HEK293 (cell line): Measurements from ENCODE around the gene GJD3.

Source experiments
- CTCF ChIP-seq: fragments of 450-650 bp; formaldehyde crosslinking; IDR thresholded peaks from 2 replicates; pipeline ENCODE4 v1.5.1; 2016; ENCODE audit warnings: missing biosample characterization, missing genetic modification characterization
- GLI2 ChIP-seq: fragments of 450-650 bp; formaldehyde crosslinking; IDR thresholded peaks from 2 replicates; pipeline ENCODE4; 2017; ENCODE audit warnings: missing biosample characterization, missing genetic modification characterization, low read depth, borderline replicate concordance
- GLIS2 ChIP-seq: fragments of 450-650 bp; formaldehyde crosslinking; IDR thresholded peaks from 2 replicates; pipeline ENCODE4 v1.5.1; 2016; ENCODE audit warnings: missing biosample characterization, missing genetic modification characterization
- KLF17 ChIP-seq: fragments of 450-650 bp; formaldehyde crosslinking; IDR thresholded peaks from 2 replicates; pipeline ENCODE4 v1.5.1; 2016; ENCODE audit warnings: missing biosample characterization, missing genetic modification characterization
- MEIS1 ChIP-seq: sonication (generic); formaldehyde crosslinking; IDR thresholded peaks from 2 replicates; pipeline ENCODE4 v1.8.1; 2022; ENCODE audit warnings: missing genetic modification reagents, mild to moderate bottlenecking, borderline replicate concordance
- MYNN ChIP-seq: fragments of 450-650 bp; formaldehyde crosslinking; IDR thresholded peaks from 2 replicates; pipeline ENCODE4 v1.5.1; 2016; ENCODE audit warnings: missing biosample characterization, missing genetic modification characterization, borderline replicate concordance
- PBX3 ChIP-seq: sonication (generic); formaldehyde crosslinking; IDR thresholded peaks from 2 replicates; pipeline ENCODE4 v1.8.1; 2022; ENCODE audit warnings: mild to moderate bottlenecking, moderate library complexity, missing genetic modification reagents
- PRDM6 ChIP-seq: fragments of 450-650 bp; formaldehyde crosslinking; IDR thresholded peaks from 2 replicates; pipeline ENCODE4 v1.5.1; 2017; ENCODE audit warnings: missing biosample characterization, missing genetic modification characterization
- TCF7L2 ChIP-seq: IDR thresholded peaks from 2 replicates; pipeline ENCODE4 v1.6.1; 2011; ENCODE audit warnings: low read depth, mild to moderate bottlenecking, inconsistent platforms, low read length, moderate library complexity, borderline replicate concordance
- WT1 ChIP-seq: fragments of 450-650 bp; formaldehyde crosslinking; IDR thresholded peaks from 2 replicates; pipeline ENCODE4 v1.5.1; 2016; ENCODE audit warnings: missing biosample characterization, missing genetic modification characterization
- YY1 ChIP-seq: fragments of 450-650 bp; formaldehyde crosslinking; IDR thresholded peaks from 2 replicates; pipeline ENCODE4 v1.5.1; 2018; ENCODE audit warnings: missing biosample characterization, missing genetic modification characterization
- ZFHX2 ChIP-seq: fragments of 450-650 bp; formaldehyde crosslinking; conservative IDR thresholded peaks from 2 replicates; pipeline ENCODE4 v1.5.1; 2016; ENCODE audit warnings: missing biosample characterization, missing genetic modification characterization
- ZNF132 ChIP-seq: fragments of 450-650 bp; formaldehyde crosslinking; IDR thresholded peaks from 2 replicates; pipeline ENCODE4 v1.5.1; 2017; ENCODE audit warnings: missing biosample characterization, missing genetic modification characterization, borderline replicate concordance
- ZNF211 ChIP-seq: fragments of 450-650 bp; formaldehyde crosslinking; IDR thresholded peaks from 2 replicates; pipeline ENCODE4 v1.5.1; 2016; ENCODE audit warnings: low read depth, missing biosample characterization, missing genetic modification characterization
- ZNF266 ChIP-seq: fragments of 450-650 bp; formaldehyde crosslinking; IDR thresholded peaks from 2 replicates; pipeline ENCODE4 v1.5.1; 2016; ENCODE audit warnings: missing biosample characterization, missing genetic modification characterization, low read depth
- ZNF433 ChIP-seq: fragments of 450-650 bp; formaldehyde crosslinking; IDR thresholded peaks from 2 replicates; pipeline ENCODE4 v1.5.1; 2016; ENCODE audit warnings: missing biosample characterization, missing genetic modification characterization, low read depth
- ZNF449 ChIP-seq: fragments of 450-650 bp; formaldehyde crosslinking; IDR thresholded peaks from 2 replicates; pipeline ENCODE4 v1.5.1; 2017; ENCODE audit warnings: missing biosample characterization, mild to moderate bottlenecking, missing genetic modification characterization, moderate library complexity
- ZNF513 ChIP-seq: fragments of 450-650 bp; IDR thresholded peaks from 2 replicates; pipeline ENCODE4 v1.5.1; 2018; ENCODE audit warnings: missing biosample characterization, missing genetic modification characterization
- ZNF514 ChIP-seq: fragments of 450-650 bp; formaldehyde crosslinking; IDR thresholded peaks from 2 replicates; pipeline ENCODE4 v1.5.1; 2016; ENCODE audit warnings: missing biosample characterization, missing genetic modification characterization
- ZNF529 ChIP-seq: fragments of 450-650 bp; formaldehyde crosslinking; IDR thresholded peaks from 2 replicates; pipeline ENCODE4 v1.5.1; 2017; ENCODE audit warnings: missing genetic modification characterization, missing biosample characterization; ENCODE audit not compliant: insufficient replicate concordance
- ZNF544 ChIP-seq: fragments of 450-650 bp; formaldehyde crosslinking; IDR thresholded peaks from 2 replicates; pipeline ENCODE4 v1.5.0; 2017; ENCODE audit warnings: missing biosample characterization, missing genetic modification characterization
- ZNF621 ChIP-seq: fragments of 450-650 bp; formaldehyde crosslinking; IDR thresholded peaks from 2 replicates; pipeline ENCODE4 v1.5.1; 2017; ENCODE audit warnings: missing biosample characterization, missing genetic modification characterization
- ZNF623 ChIP-seq: fragments of 450-650 bp; formaldehyde crosslinking; IDR thresholded peaks from 2 replicates; pipeline ENCODE4 v1.5.1; 2016; ENCODE audit warnings: missing biosample characterization, missing genetic modification characterization
- ZNF624 ChIP-seq: fragments of 450-650 bp; formaldehyde crosslinking; IDR thresholded peaks from 2 replicates; pipeline ENCODE4 v1.5.1; 2017; ENCODE audit warnings: missing biosample characterization, missing genetic modification characterization
- ZNF626 ChIP-seq: fragments of 450-650 bp; sonication (Bioruptor Pico); formaldehyde crosslinking; IDR thresholded peaks from 2 replicates; pipeline ENCODE4 v1.5.1; 2018; ENCODE audit warnings: missing biosample characterization, missing genetic modification characterization, inconsistent platforms
- ZNF707 ChIP-seq: fragments of 450-650 bp; formaldehyde crosslinking; IDR thresholded peaks from 2 replicates; pipeline ENCODE4 v1.5.1; 2016; ENCODE audit warnings: missing biosample characterization, missing genetic modification characterization
- ZSCAN5A ChIP-seq: fragments of 450-650 bp; formaldehyde crosslinking; IDR thresholded peaks from 2 replicates; pipeline ENCODE4 v1.5.1; 2016; ENCODE audit warnings: missing biosample characterization, missing genetic modification characterization

Gene GJD3

GRCh38 chr17:40340880-40341807 is 23.4 kb downstream of the GJD3 start (continued):
- TF ChIP-seq PRDM6 (tag by site-specific recombination) (no peak), ZFHX2 (peak; percentile 71), ZNF621 (no peak), CTCF (tag by site-specific recombination) (peak; percentile 52; the same call in 1 of the 2 replicates), ZNF449 (0 out of 2 replicates have a peak, but pooled peaks have one; percentile 35), ZNF514 (no peak), KLF17 (tag by site-specific recombination) (peak; percentile 84), ZNF624 (tag by site-specific recombination) (no peak), GLIS2 (peak; percentile 92), ZNF433 (no peak), ZNF707 (tag by site-specific recombination) (no peak), ZNF266 (tag by site-specific recombination) (no peak), ZNF513 (tag by site-specific recombination) (no peak), MYNN (no peak), ZNF623 (tag by site-specific recombination) (no peak), ZNF529 (no peak), ZNF132 (tag by site-specific recombination) (no peak), MEIS1 (CRISPR knock-in tag) (no peak), PBX3 (CRISPR knock-in tag) (peak; percentile 41; the same call in 1 of the 2 replicates), ZNF211 (no peak), ZSCAN5A (tag by site-specific recombination) (no peak), GLI2 (tag by site-specific recombination) (no peak), WT1 (tag by site-specific recombination) (peak; percentile 17; the same call in 1 of the 2 replicates), ZNF544 (tag by site-specific recombination) (no peak), TCF7L2 (no peak), ZNF626 (tag by site-specific recombination) (no peak), YY1 (tag by site-specific recombination) (no peak)
